Esophagus muscularis mucosa (tissue), 4 donors: Measurements from ENCODE around the gene MEIS3.

Experiments used
- EP300 ChIP-seq: sonication (generic); formaldehyde crosslinking; IDR thresholded peaks from one replicate; pipeline ENCODE4 v1.6.1; 2017; ENCODE audit warnings: antibody characterized with exemption
- POLR2A ChIP-seq: fragments of 450-650 bp; IDR thresholded peaks from one replicate; pipeline ENCODE4 v1.6.1; 2017; ENCODE audit warnings: antibody characterized with exemption, moderate library complexity, mild to moderate bottlenecking, low read depth
- POLR2AphosphoS5 ChIP-seq, 2 donors: sonication (generic); formaldehyde crosslinking; IDR thresholded peaks; one replicate each; pipeline ENCODE4 v1.6.1; 2017; ENCODE audit warnings: antibody characterized with exemption in 2 of 2
- TF ChIP-seq, protein P1 (sequence below), 3 experiments: fragments of 200-600 bp in 2 of 3; fragments of 450-650 bp in 1 of 3; sonication (generic) in 2 of 3; IDR thresholded peaks; one replicate each; pipeline ENCODE4 v1.5.1; 2017 to 2019; ENCODE audit warnings: antibody characterized with exemption in 3 of 3, mild to moderate bottlenecking in 2 of 3, moderate library complexity in 1 of 3

DNA sequence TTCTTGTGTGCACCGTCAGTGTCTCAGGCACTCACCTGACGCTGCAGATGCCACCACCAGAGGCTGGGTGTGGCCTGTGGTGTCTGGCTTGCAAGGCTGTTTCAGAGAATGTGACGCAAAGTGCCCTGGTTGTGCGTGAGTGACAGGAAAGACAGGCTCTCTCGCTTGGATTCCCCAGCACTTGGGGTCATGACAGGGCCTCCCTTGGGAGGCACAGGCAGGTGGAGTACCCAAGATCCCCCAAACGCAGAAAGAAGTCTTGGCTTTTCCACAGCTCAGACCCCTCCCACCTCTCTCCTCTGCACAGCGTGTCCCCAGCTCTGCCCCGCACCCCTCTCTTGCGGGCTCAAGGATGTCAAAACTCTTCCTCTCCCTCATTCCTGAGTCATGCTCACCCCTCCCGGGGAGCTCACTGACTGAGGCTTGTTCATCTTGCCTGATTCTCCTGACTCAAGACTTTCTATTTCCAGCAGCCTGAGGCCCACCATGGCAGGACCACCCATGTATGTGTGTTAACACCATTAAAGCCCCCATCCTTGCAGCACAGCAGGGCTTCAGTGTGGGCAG lies 49.2 kb downstream of the MEIS3 start:
- TF ChIP-seq, protein P1, sequence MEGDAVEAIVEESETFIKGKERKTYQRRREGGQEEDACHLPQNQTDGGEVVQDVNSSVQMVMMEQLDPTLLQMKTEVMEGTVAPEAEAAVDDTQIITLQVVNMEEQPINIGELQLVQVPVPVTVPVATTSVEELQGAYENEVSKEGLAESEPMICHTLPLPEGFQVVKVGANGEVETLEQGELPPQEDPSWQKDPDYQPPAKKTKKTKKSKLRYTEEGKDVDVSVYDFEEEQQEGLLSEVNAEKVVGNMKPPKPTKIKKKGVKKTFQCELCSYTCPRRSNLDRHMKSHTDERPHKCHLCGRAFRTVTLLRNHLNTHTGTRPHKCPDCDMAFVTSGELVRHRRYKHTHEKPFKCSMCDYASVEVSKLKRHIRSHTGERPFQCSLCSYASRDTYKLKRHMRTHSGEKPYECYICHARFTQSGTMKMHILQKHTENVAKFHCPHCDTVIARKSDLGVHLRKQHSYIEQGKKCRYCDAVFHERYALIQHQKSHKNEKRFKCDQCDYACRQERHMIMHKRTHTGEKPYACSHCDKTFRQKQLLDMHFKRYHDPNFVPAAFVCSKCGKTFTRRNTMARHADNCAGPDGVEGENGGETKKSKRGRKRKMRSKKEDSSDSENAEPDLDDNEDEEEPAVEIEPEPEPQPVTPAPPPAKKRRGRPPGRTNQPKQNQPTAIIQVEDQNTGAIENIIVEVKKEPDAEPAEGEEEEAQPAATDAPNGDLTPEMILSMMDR (IDR thresholded peaks at IDR 0.05): no peak
- TF ChIP-seq POLR2AphosphoS5 (IDR thresholded peaks at IDR 0.05) (no peak), EP300 (no peak), POLR2A (no peak)
